IPS-NIHi7 (cell line): Measurements from ENCODE around the gene PDE4B.
"Not testable (repeated sequence)": the region's sequence is repeated elsewhere in the genome, so short reads cannot be mapped to it uniquely, and the experiment has no call there.

Experiments
- DNase-seq: peaks from one replicate; pipeline ENCODE4 v3.0.0; 2012; ENCODE audit warnings: mixed read lengths; ENCODE audit errors: extremely low spot score

Gene PDE4B

GRCh38 chr1:65953170-65953569, 160.5 kb downstream of the PDE4B start:
- DNase-seq, result no peak

GRCh38 chr1:65955071-65955470, 162.4 kb downstream of the PDE4B start:
- DNase-seq, result no peak

GRCh38 chr1:65955503-65955902, 162.8 kb downstream of the PDE4B start:
- no peak for DNase-seq

GRCh38 chr1:65958561-65959350, 166.1 kb downstream of the PDE4B start:
- peak; percentile 25 for DNase-seq

- DNase-seq, result no peak
Measured at GRCh38 chr1:65959896-65960567, 167.3 kb downstream of the PDE4B start.

GRCh38 chr1:65963156-65963888, 170.6 kb downstream of the PDE4B start:
- no peak for DNase-seq

- no peak for DNase-seq
Measured at GRCh38 chr1:65964123-65964522, 171.4 kb downstream of the PDE4B start.

- no peak for DNase-seq
Measured at GRCh38 chr1:65965112-65965996, 172.7 kb downstream of the PDE4B start.

- DNase-seq, result not testable (repeated sequence)
Measured at GRCh38 chr1:65967492-65967891, 174.8 kb downstream of the PDE4B start.

GRCh38 chr1:65971547-65971946, 178.9 kb downstream of the PDE4B start:
- no peak for DNase-seq

GRCh38 chr1:65975708-65976107, 183.0 kb downstream of the PDE4B start:
- DNase-seq, result no peak

- DNase-seq, result no peak
Measured at GRCh38 chr1:65979136-65980044, 186.7 kb downstream of the PDE4B start.

- DNase-seq, result no peak
Measured at GRCh38 chr1:65980237-65980636, 187.5 kb downstream of the PDE4B start.

- DNase-seq, result no peak
Measured at GRCh38 chr1:65983500-65983899, 190.8 kb downstream of the PDE4B start.

- no peak for DNase-seq
Measured at GRCh38 chr1:65985393-65986066, 192.8 kb downstream of the PDE4B start.

- no peak for DNase-seq
Measured at GRCh38 chr1:65986146-65986545, 193.5 kb downstream of the PDE4B start.

- no peak for DNase-seq
Measured at GRCh38 chr1:65990161-65990560, 197.5 kb downstream of the PDE4B start.

GRCh38 chr1:65991694-65992093, 199.0 kb downstream of the PDE4B start:
- no peak for DNase-seq

GRCh38 chr1:65992165-65992821, 199.6 kb downstream of the PDE4B start:
- DNase-seq, result no peak
